ENCODE results near the gene ANKRD65.
"Not testable (repeated sequence)": the region's sequence is repeated elsewhere in the genome, so short reads cannot be mapped to it uniquely, and the experiment has no call there.

ANKRD65 gene

DNA sequence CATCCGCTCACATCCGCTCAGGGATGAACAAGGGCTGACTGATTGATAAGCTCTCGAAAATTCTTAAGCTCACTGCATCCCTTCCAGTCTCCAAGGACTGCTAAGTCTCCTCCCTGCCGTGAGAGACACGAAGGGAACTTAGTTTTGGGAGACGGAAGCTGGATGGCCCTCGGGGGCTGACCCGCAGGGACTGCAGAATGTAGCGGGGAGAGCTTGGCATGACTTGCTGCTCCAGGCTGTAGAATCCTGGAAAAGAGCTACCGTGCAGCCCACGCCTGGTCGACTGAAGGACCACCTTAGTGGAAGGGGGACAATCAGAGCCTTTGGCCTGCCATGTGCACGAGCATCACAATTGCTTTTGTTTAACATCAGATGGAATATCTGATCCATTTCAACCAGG, 5.3 kb downstream of the ANKRD65 start:
- DNase-seq: no peak

DNA sequence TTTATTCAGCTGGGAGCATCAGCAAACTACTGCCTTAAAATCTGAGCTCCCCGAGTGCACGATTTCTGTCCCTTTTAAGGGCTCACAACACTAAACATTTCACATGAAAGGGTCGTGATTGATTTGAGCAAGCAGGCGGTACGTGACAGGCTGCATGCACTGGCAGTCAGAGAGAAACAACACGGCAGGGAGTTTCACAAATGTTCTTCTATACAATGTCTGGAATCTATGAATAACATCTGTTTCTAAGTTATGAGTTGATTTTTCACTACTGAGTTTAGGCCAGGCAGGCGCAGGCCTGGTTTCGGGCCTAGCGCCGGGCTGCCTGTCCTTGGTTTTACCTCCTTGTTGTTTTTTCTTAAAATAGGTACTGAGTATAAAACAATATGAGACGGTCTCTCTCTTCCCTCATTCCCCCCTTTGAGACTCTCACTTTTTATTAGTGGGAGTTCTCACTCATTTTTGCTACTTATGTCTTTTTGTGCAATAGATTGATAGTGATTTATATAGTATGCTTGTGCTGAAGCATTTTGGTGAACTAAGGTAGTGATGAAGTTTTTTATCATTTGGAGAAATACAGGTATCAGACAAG, 8.7 kb downstream of the ANKRD65 start:
- DNase-seq: not testable (repeated sequence)

DNA sequence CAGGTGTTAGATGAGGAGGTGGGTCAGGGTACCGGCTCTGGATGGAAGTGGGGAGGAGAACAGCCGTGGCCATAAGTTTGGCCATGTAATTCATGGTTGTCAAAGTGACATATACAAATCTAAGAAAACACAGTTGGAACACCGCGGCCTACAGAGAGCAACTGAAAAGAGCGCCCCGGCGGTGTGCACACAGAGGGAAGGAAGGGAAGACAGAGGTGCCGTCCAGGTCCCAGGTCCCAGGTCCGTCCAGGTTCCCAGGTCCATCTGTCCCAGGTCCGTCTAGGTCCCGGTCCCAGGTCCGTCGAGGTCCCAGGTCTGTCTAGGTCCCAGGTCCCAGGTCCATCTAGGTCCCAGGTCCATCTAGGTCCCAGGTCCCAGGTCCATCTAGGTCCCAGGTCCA, 9.4 kb downstream of the ANKRD65 start:
- DNase-seq: no peak

DNA sequence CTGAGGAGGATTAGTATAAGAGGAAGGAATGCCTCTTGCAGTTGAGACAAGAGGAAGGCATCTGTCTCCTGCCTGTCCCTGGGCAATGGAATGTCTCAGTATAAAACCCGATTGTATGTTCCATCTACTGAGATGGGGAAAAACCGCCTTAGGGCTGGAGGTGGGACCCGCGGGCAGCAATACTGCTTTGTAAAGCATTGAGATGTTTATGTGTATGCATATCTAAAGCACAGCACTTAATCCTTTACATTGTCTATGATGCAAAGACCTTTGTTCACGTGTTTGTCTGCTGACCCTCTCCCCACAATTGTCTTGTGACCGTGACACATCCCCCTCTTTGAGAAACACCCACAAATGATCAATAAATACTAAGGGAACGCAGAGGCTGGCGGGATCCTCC, 10.8 kb downstream of the ANKRD65 start:
- DNase-seq: not testable (repeated sequence)

DNA sequence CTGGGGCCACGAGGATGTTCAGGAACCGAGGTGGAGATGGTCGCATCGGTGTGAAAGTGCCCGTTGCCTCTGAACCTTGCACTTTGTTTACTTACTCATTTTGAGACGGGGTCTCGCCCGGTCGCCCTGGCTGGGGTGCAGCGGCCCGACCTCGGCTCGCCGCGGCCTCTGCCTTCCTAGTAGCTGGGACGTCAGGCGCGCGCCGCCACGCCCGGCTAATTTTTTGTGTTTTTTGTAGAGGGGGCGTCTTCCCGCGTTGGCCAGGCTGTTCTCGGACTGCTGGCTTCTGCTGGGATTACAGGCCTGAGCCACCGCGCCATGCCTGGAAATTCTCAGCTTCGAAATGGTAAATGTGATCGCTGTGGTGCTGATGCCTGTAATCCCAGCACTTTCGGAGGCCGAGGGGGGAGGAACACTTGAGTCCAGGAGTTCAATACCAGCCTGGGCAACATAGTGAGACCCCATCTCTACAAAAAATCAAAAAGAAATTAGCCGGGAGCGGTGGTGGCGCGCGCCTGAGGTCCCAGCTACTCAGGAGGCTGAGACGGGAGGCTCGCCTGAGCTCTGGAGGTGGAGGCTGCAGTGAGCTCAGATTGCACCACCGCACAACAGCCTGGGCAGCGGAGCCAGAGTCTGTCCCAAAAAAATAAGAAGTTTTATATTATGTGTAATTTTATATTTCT, 13.3 kb downstream of the ANKRD65 start:
- DNase-seq: peak in 1 of 2 donors; percentile 36

DNA sequence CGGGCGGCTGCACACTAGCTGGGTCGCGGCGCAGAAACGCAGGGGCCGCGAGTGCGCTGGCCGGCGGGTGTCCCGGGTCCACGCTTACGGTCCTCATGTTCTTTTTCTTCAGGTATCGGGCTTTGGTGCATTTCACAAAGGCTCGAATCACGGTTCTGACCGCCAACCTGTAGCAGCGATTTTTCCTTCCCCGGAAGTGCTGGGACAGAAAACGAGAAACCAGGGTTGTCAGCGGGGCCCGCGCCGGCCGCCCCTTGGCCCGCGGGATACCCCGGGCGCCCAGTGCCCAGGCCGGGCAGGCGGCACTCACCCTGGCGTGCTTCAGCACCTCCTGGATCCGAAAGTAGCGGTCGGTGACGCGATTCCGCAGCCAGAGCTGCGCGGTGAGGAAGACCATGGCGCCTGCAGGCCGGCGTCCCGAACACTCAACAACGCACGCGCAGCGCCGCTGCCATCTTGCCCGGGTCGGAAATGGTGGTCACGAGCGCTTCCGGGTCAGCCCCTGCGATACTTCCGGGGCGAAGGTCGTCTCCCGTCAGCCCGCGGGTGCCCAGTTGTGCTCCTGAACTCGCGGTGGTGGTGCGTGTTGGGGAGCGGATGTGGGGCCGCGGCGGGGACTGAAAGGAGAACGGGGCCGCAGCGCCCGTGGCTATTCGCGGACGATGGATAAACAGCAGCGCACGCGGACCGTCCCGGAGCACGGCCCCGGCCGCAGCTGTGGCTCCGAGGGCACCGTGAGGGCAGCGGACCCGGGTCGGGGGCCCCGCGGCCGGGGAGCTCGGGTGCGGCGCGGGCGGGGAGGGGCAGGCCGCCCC, 14.0 kb downstream of the ANKRD65 start, which contains the start of gene MRPL20:
Gene MRPL20, minus strand, starts transcription at position 473 of the 815 bp plus-strand sequence. Its CDS starts 76 bp downstream, at position 397.
- DNase-seq: peak; percentile 94 to 95

DNA sequence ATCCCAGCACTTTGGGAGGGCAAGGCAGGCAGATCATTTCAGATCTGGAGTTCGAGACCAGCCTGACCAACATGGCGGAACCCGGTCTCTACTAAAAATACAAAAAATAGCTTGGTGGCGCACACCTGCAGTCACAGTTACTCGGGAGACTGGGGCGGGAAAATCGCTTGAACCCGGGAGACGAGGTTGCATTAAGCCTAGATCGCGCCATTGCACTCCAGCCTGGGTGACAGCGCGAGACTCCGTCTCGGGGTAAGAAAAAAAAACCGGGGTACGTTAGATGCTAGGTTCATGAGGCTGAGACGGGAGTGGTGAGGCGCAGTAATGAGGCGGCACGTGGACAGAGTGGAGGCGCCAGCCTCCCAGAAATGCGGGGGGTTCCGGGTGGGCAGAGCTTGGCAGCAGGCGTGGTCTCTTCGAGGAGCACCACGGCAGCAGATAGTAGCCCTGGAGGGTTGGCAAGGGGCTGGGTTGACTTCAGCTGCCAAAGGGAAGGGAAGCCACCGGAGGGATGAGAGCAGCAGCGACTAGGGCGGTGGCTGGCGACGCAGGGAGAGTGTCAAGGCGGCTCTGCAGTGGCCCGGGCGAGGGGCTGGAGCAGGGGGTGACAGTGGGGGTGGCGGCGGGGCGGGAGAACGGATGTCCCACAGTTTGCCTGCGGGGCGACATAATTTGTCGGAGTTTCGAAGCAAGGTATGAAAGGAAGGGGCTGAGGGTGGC, 14.8 kb downstream of the ANKRD65 start:
- DNase-seq: no peak

DNA sequence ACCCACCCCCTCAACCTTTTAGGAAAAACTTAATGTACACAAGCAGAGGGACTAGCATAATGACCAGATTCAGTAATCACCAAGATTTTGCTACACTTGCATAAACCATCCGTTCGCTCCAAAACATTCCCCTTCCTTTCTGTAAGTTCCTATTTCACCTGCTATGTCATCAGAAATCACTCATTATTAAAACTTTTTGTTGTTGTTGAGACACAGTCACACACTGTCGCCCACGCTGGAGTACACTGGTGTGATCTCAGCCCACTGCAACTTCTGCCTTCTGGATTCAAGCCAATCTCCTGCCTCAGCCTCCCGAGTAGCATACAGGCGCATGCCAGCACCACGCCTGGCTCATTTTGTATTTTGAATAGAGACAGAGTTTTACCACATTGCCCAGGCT, 17.4 kb downstream of the ANKRD65 start:
- peak; percentile 78 to 85 for DNase-seq

DNA sequence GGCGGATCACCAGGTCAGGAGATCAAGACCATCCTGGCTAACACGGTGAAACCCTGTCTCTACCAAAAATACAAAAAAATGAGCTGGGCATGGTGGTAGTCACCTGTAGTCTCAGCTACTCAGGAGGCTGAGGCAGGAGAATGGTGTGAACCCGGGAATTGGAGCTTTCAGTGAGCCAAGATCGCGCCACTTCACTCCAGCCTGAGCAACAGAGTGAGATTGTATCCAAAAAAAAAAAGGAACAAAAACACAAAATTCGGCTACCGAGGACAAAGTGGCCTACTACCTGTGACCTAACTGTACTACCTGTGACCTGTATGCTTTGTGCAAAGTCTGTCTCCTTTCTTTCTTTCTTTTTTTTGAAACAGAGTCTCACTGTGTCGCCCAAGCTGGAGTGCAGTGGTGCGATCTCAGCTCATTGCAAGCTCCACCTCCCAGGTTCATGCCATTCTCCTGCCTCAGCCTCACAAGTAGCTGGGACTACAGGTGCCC, 18.1 kb downstream of the ANKRD65 start:
- DNase-seq: not testable (repeated sequence)

DNA sequence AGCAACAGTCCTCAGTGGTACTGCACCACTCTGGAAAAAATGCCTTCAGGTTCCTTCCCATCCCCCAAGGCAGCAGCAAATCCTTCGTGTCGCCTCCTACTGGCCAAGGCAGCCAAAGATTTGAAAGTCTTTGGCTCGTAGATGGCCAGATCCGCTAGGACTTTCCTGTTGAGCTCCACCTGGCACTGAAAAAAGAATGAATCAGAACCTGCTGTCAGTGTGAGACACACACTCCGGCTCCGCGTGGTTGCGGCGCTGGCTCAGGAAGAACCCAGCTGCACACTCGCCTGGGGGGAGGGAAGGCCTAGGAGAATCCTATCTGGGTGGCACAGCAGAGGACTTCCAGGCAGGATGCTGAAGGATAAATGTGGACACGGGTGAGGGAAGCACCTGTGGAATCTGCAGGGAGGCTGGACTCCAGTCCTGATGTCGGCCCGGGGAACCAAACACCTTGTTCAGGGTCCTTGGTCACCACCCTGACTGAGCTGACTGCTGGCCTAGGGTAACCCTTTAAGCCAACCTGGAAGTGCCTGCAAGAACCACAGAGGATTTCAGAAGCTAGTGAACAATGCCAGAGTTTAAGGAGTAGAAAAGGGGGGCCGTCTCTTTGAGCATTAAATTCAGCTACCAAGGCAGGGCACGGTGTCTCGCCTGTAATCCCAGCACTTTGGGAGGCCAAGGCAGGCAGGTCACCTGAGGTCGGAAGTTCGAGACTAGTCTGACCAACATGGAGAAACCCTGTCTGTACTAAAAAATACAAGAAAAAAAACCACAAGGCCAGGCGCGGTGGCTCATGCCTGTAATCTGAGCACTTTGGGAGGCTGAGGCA, 18.8 kb downstream of the ANKRD65 start:
- DNase-seq: peak in 1 of 2 donors; percentile 48

DNA sequence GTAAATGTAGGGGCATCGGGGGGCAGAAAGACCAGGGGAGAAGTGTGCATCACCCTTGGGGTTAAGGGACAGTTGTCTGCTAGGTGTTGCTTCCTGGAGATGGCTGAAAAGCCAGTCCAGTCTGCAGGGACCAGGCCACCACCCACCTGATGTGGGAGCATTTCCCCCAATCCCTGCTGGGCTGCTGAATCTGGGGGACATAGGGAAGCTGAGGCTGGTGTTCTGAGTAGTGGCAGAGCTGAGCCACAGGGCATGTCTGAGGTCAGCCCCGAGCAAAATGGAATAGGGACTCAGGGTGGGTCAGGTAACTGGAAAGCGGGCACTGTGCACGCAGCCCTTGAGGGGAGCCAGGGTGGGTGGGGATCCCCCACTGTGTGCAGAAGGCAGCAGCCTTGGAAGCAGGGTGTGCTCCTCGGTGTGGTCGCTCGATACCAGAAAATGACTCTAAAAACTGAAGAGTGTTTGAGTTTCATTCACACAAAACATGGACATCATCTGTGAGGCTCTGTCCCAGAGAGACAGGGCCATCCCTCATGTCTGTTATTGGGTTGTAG, 19.5 kb downstream of the ANKRD65 start:
- DNase-seq: no peak

DNA sequence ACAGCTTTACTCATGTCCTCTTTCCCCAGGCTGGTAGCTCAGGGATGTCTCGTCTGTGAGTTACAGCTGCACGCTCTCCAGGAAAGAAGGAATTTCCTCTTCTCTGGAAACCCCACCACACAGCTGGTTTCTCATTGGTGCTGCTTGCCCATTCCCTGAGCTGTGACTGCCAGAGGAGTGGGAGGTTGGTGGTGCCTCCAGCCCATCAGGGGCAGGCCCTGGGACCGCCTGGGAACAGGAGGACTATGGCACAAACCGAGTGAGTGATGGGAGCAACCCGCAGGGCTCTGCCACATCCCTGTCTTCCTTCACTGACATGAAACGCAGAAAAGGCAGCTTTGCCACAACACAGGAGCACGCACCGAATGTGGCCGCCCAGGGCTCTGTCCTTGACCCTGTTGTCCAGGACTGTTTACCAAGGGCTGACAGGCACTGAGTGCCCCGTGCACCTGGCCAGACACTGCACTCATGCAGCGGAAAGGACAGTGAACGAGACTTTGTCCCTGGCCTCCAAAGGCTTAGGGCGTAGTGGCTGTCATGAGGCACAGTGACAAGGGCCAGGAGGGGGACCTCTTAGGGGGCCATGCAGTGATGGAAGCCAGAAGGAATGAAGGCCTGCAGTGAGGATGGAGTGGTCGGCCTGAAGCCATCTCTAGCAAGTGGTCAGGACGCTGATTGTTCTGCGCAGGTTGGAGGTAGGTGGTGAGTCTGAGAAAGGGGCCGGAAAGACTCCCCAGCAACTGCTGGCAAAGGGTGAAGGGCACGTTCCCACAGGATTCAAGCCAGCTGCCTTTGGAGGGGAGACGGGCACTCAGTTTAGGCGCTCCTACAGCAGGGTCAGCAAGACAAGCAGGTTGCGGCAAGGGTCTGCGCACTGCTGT, 20.3 kb downstream of the ANKRD65 start:
- DNase-seq: no peak

DNA sequence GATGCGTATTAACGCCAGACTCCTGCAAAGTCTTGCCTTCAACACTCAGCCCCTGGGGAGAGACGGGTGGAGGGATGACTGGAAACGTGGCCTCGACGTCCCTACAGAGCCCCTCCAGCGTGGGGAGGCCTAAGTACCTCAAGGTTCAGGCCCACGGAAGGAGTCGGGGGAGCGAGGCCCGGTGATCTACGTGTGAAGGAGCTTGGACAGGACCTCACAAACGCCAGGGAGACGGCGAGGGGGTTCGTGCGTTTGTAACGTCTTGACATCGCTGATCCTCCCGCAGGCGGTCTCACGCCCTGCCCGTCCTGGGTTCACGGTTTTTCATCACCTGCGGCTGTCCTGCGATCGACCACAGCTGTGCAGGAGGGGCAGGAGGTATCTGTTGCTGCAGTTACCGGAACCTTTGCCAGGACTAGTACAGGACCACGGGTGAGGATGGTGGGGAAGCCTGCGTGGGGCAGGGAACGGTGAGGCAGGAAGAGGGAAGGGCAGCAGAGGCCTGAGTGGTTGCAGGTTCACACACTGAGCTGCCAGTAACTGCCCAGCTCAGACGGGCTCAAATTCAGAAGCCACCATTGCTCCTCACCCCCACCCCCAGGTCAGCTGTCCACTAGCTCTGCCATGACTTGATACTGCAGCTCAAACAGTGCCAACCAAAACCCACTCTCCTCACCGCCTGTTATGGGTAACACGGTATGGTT, 21.1 kb downstream of the ANKRD65 start:
- DNase-seq: no peak

DNA sequence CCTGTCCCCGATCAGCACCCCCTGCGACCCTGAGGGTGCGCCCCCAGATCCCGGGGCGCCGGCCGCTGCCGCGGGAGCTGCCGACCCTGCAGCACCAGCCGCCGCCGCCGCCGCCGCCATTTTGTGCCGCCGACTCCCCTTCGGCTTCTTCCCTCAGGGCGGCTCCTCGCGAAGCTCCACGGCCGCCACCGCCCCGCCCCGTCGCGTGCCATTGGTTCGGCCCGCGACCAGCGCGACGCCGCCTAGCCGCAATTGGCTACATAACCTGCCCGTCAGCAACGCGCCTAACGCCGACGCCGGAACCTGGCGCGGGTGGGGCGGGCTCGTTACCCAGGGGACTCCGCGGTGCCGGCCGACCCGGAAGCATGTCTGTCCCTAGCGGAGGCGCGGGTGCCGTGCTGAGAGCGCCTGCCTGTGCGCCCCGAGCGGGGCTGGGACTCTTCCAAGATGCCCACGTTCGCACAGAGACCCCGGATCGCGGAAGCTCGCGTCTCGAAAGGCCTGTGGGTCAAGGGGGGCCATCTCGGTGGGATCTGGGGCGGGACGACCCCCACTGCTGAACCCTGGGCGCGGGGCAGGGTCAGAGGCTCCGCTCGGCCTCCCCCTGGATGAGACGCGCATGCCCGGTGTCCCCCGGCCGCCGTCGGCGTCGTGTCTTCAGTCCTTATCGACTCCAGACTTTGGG, 21.7 kb downstream of the ANKRD65 start, which contains the start of gene CCNL2:
Gene CCNL2, minus strand, starts transcription at position 149 of the 685 bp plus-strand sequence. Its CDS starts 29 bp downstream, at position 120.
- DNase-seq: peak; percentile 99 to 100

DNA sequence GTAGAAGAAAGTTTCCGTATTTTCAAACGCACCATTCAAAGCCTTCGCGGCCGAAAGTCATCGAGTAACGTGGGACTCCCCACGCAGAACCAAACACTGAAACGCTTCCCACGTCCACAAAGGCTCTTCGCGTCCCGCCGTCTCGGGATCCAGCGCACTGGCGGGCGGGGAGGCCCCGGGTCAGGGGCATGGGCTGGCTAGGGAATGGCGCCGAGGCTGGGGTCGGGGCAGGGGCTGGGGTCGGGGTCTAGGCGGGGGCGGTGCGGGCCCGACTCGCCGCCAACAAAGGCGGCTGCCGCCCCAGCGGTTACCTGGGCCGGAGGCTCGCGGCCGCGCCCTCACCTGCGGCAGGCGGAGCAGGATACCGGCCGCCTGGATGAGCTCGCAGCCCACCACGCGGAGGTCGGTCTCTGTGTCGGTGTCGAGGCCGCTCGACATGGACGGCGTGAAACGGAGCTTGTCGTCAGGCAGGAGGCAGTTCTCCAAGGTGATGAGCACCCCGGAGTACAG, 22.3 kb downstream of the ANKRD65 start:
- DNase-seq: peak in 1 of 2 donors; percentile 61

DNA sequence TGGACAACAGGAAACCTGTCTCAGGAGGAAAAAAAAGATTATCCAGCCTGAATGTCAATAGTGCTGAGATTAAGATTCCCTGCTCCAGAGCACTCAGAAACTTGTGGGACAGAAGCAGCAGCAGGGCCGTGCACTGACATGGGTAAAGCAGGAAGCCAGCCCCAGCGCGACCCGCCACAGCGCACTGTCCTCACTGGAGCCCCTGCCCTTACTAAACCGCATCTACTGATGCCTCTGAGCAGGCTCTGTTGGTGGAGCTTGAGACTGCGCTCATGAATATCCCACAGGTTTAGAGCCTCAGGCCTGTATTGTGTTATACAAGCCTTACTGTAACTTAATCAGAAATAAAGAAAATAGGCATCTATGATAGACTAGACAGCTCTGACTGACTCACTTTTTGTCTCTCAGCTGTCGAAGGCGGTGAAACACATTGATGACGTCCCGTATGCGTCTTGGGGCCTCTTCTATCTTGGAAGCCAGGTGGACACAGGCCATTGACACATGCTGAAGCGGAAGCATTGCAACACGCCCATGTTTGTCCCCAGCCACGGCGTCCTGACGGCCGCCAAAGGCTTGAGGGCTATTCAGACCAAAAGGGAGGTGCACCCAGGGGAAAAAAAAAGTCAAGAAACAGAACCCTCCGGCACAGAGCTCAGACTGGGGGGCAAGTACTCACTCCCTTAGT, 23.1 kb downstream of the ANKRD65 start:
- DNase-seq: no peak

DNA sequence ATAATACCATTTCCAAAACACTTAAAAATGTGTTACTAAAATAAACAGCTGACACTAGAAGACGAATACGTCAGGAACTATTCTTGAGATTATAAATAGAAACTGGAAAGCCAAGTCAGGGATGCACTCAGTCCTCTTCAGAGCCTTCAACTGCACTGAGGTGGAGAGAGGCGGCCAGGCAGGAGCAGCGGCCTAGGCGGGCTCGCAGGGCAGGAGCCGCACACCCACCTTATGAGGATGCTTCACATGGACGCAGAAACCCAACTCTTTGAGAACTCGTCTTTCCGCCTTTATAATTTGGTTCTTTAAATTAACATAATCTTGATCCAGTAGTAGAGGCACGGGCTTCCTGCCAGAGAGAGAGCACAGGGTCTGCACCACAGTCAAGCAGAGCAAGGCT, 25.9 kb downstream of the ANKRD65 start:
- no peak for DNase-seq

DNA sequence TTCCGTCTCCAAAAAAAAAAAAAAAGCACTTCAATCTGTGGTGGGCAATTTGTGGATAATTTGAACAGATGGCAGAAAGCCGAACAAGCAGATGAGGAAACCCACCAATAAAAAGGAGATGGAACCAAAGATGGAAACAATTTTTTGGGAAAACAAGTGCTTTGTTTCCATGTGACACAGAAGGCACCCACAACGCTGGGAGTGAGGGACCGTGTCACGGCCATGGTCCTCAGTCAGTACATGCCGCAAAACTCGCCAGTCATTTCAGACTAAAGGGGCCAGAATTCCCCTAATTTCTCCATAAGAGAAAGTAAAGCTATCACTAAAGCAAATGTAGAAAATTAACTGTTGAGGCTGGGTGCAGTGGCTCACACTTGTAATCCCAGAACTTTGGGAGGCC, 27.0 kb downstream of the ANKRD65 start:
- DNase-seq: no peak

All from inflammatory macrophage (primary cell).